B cell (primary cell): ENCODE results near the gene TM6SF1. TPM values are rescaled to one million over a fixed set of nuclear protein-coding genes. Genes with fewer than 3 reads are reported as not detected.

Experiments used
- ATAC-seq: fragments of 200-7000 bp; cut with Tn5 transposase; one replicate; pipeline ENCODE4 v1.10.0; 2021; ENCODE audit warnings: low read depth, mild to moderate bottlenecking, moderate number of reproducible peaks, moderate library complexity
- CTCF ChIA-PET: fragments of 350-600 bp; sonication (Branson Sonifier 250); formaldehyde crosslinking; loops from one replicate; lab custom pipeline; 2021; ENCODE audit warnings: antibody characterized with exemption, inconsistent platforms; lab: Charles Lee
- POLR2A ChIA-PET: fragments of 350-600 bp; sonication (Branson Sonifier 250); formaldehyde crosslinking; loops from one replicate; lab custom pipeline; 2021; ENCODE audit warnings: antibody characterized with exemption; lab: Charles Lee
- DNase-seq: peaks from one replicate; pipeline ENCODE4 v3.0.0; 2013
- H2AFZ ChIP-seq: 2 replicates; pipeline ENCODE4 v1.6.1; 2012; ENCODE audit warnings: mild to moderate bottlenecking, low read depth, low read length; ENCODE audit not compliant: insufficient read depth, poor library complexity, severe bottlenecking
- H3K27ac ChIP-seq, 2 donors: 1 replicate in 1 of 2; 2 replicates in 1 of 2; pipeline ENCODE4 v1.5.1; 2012 to 2013; ENCODE audit warnings: low read length in 2 of 2, mild to moderate bottlenecking in 2 of 2, moderate library complexity in 1 of 2
- H3K27me3 ChIP-seq, 4 experiments: fragments of 200-600 bp in 1 of 4; sonication (generic) in 1 of 4; replicated peaks in 1 of 4; 1 replicate in 2 of 4; 2 replicates in 2 of 4; pipeline versions ENCODE4 v1.6.1 to v1.7.0; 2013 to 2016; ENCODE audit warnings: low read length in 3 of 4, mild to moderate bottlenecking in 2 of 4, mixed read lengths in 1 of 4, moderate library complexity in 1 of 4; ENCODE audit not compliant: insufficient read depth in 4 of 4, control insufficient read depth in 3 of 4; ENCODE audit errors: control extremely low read depth in 1 of 4
- H3K36me3 ChIP-seq, 2 experiments: replicated peaks in 1 of 2; 1 replicate in 1 of 2; 2 replicates in 1 of 2; pipeline versions ENCODE4 v1.6.1 to v1.7.1; 2013; ENCODE audit warnings: low read length in 1 of 2; ENCODE audit not compliant: insufficient read depth in 2 of 2, control insufficient read depth in 1 of 2; ENCODE audit errors: control extremely low read depth in 1 of 2, extremely low read depth in 1 of 2
- H3K4me1 ChIP-seq, 2 donors: fragments of 200-600 bp in 1 of 2; sonication (generic) in 1 of 2; 1 replicate in 1 of 2; 2 replicates in 1 of 2; pipeline versions ENCODE4 v1.5.1 to v1.6.1; 2013 to 2017; ENCODE audit warnings: low read length in 2 of 2; ENCODE audit not compliant: control insufficient read depth in 2 of 2, insufficient read depth in 2 of 2
- H3K4me2 ChIP-seq: replicated peaks from 2 replicates; pipeline ENCODE3; 2012; ENCODE audit warnings: mild to moderate bottlenecking, low read depth, low read length; ENCODE audit not compliant: poor library complexity, severe bottlenecking
- H3K4me3 ChIP-seq, 5 experiments: fragments of 200-600 bp in 1 of 5; sonication (generic) in 1 of 5; 1 replicate in 3 of 5; 2 replicates in 2 of 5; pipeline versions ENCODE4 v1.5.1 to v1.7.0; 2011 to 2016; ENCODE audit warnings: low read length in 4 of 5, mild to moderate bottlenecking in 4 of 5, low read depth in 2 of 5, control low read depth in 1 of 5, moderate library complexity in 1 of 5; ENCODE audit not compliant: insufficient read depth in 1 of 5; ENCODE audit errors: control extremely low read depth in 1 of 5, extremely low read depth in 1 of 5
- H3K79me2 ChIP-seq: fragments of 200-600 bp; sonication (generic); one replicate; pipeline ENCODE4 v1.6.0; 2016; ENCODE audit warnings: low read length; ENCODE audit not compliant: control insufficient read depth, insufficient read depth
- H3K9ac ChIP-seq: fragments of 200-600 bp; sonication (generic); 2 replicates; pipeline ENCODE4 v1.6.1; 2017; ENCODE audit warnings: mild to moderate bottlenecking, low read length, moderate library complexity
- H3K9me3 ChIP-seq, 3 donors: one replicate each; pipeline versions ENCODE4 v1.6.1 to v1.7.1; 2013; ENCODE audit warnings: low read length in 2 of 3; ENCODE audit not compliant: control insufficient read depth in 2 of 3, insufficient read depth in 1 of 3; ENCODE audit errors: control extremely low read depth in 1 of 3
- H4K20me1 ChIP-seq: 2 replicates; pipeline ENCODE4 v1.6.0; 2012; ENCODE audit warnings: mild to moderate bottlenecking, low read length; ENCODE audit not compliant: insufficient read depth, control insufficient read depth, poor library complexity, severe bottlenecking
- H3K27ac Mint-ChIP-seq: one replicate; pipeline ENCODE4 v1.8.0; 2021; ENCODE audit warnings: mixed read lengths
- H3K27me3 Mint-ChIP-seq: one replicate; pipeline ENCODE4 v1.8.0; 2021; ENCODE audit warnings: mixed read lengths
- H3K4me1 Mint-ChIP-seq: one replicate; pipeline ENCODE4 v1.8.0; 2021; ENCODE audit warnings: mixed read lengths
- H3K4me3 Mint-ChIP-seq: one replicate; pipeline ENCODE4 v1.8.0; 2021; ENCODE audit warnings: mixed read lengths
- H3K9me3 Mint-ChIP-seq: one replicate; pipeline ENCODE4 v1.8.0; 2022; ENCODE audit warnings: mixed read lengths; ENCODE audit not compliant: insufficient read depth
- CTCF ChIP-seq: fragments of 200-600 bp; IDR thresholded peaks from one replicate; pipeline ENCODE4 v1.8.0; 2022; ENCODE audit warnings: antibody characterized with exemption, mild to moderate bottlenecking
- EZH2 ChIP-seq: IDR thresholded peaks from 2 replicates; pipeline ENCODE4 v1.6.1; 2012; ENCODE audit warnings: borderline replicate concordance, low read depth, mild to moderate bottlenecking, moderate library complexity, low read length; ENCODE audit not compliant: insufficient read depth, poor library complexity, severe bottlenecking
- WGBS: methylation state at CpG from one replicate; pipeline ENCODE4 v1.1.5; 2013; ENCODE audit warnings: missing lambda C conversion rate; ENCODE audit not compliant: insufficient coverage; 5-methylcytosine and 5-hydroxymethylcytosine counted together
- intact Hi-C: fragments of 100-400 bp; cut with micrococcal nuclease; formaldehyde crosslinking; loops from one replicate; pipeline ENCODE4 v1.10.0; 2022
- polyA plus RNA-seq: library from polyadenylated mRNA; depleted of rRNA; stranded (reverse); fragments of >200 nt; gene quantifications from 2 replicates; pipeline ENCODE4 v1.2.3, GENCODE V29; 2012
- total RNA-seq, 2 donors: library from RNA; stranded (reverse); fragments of 120-200 nt in 1 of 2; gene quantifications; 1 replicate in 1 of 2; 2 replicates in 1 of 2; pipeline versions ENCODE4 v1.2.3 to v1.2.4, GENCODE V29; 2013 to 2022

Gene TM6SF1
- total and polyA plus RNA-seq, 2 donors (not counting 1 experiment from before 2014, with no cell fraction given), result 1.1 to 1.6 TPM

- H3K4me1 Mint-ChIP-seq, result no peaks in the 10 kb centered on the region
- Histone ChIP-seq H3K4me1 (no peaks in the 10 kb centered on the region), H3K27me3 (no peaks in the 10 kb centered on the region), H3K9ac (no peak overlapping the region), H3K79me2 (no peaks in the 10 kb centered on the region), H3K4me2 (no peak overlapping the region), H3K4me3 (no peak overlapping the region), H3K36me3 (no peaks in the 10 kb centered on the region), H3K9me3 (no peaks in the 10 kb centered on the region), H4K20me1 (no peaks in the 10 kb centered on the region), H3K27ac (no peak overlapping the region), H2AFZ (no peak overlapping the region)
- intact Hi-C loops, result no loop called here
- no peaks in the 10 kb centered on the region for H3K9me3 Mint-ChIP-seq
- POLR2A ChIA-PET, result no interaction called here
- no CpG with 5 or more reads among the region's 1 CpG for WGBS
- DNase-seq, result no peak
- ATAC-seq, result no peak
- CTCF ChIA-PET, result no interaction called here
- no peak overlapping the region for H3K27ac Mint-ChIP-seq
- no peak overlapping the region for H3K4me3 Mint-ChIP-seq
- TF ChIP-seq CTCF (no peak), EZH2 (no peak)
- no peaks in the 10 kb centered on the region for H3K27me3 Mint-ChIP-seq
Measured at GRCh38 chr15:83123529-83123928, 16.1 kb downstream of the TM6SF1 start.

GRCh38 chr15:83127547-83128150 lies 20.2 kb downstream of the TM6SF1 start:
- ATAC-seq (no peak), DNase-seq (no peak)
- TF ChIP-seq EZH2 (no peak), CTCF (no peak)
- H3K4me3 ChIP-seq, result no peak overlapping the region
- H3K9me3 ChIP-seq, result no peaks in the 10 kb centered on the region
- H3K27me3 ChIP-seq, result no peaks in the 10 kb centered on the region
- ChIA-PET CTCF (no interaction called here), POLR2A (no interaction called here)
- H3K9ac ChIP-seq, result no peak overlapping the region
- no peaks in the 10 kb centered on the region for H3K36me3 ChIP-seq
- H4K20me1 ChIP-seq, result no peaks in the 10 kb centered on the region
- no peaks in the 10 kb centered on the region for H3K4me1 Mint-ChIP-seq
- no peaks in the 10 kb centered on the region for H3K79me2 ChIP-seq
- no CpG with 5 or more reads among the region's 3 CpGs for WGBS
- no peaks in the 10 kb centered on the region for H3K4me1 ChIP-seq
- H3K9me3 Mint-ChIP-seq, result no peaks in the 10 kb centered on the region
- no peak overlapping the region for H3K4me3 Mint-ChIP-seq
- no peak overlapping the region for H2AFZ ChIP-seq
- intact Hi-C loops, result no loop called here
- no peak overlapping the region for H3K27ac ChIP-seq
- H3K27me3 Mint-ChIP-seq, result no peaks in the 10 kb centered on the region
- H3K27ac Mint-ChIP-seq, result no peak overlapping the region
- H3K4me2 ChIP-seq, result no peak overlapping the region
